K562 (cell line): ENCODE results near the gene DNAAF3. TPM values are rescaled to one million over a fixed set of nuclear protein-coding genes. Genes with fewer than 3 reads are reported as not detected.
A peak's percentile ranks its signal among the peaks of the same experiment; 100 is the strongest.

Experiments used
- ARID1B ChIP-seq: fragments of 450-650 bp; IDR thresholded peaks from 2 replicates; pipeline ENCODE4 v1.6.1; 2016; ENCODE audit warnings: antibody characterized with exemption, mild to moderate bottlenecking, inconsistent platforms
- CBFA2T3 ChIP-seq: fragments of 450-650 bp; IDR thresholded peaks from 2 replicates; pipeline ENCODE4 v1.6.1; 2017
- HCFC1 ChIP-seq: IDR thresholded peaks from 2 replicates; pipeline ENCODE4 v1.6.1; 2012; ENCODE audit warnings: low read depth, low read length, improper control_type of control experiment
- NCOR1 ChIP-seq: fragments of 450-650 bp; IDR thresholded peaks from 2 replicates; pipeline ENCODE4 v1.6.1; 2016; ENCODE audit warnings: mild to moderate bottlenecking, moderate library complexity
- NFIC ChIP-seq: fragments of 450-650 bp; IDR thresholded peaks from 2 replicates; pipeline ENCODE4 v1.6.1; 2017; ENCODE audit warnings: mild to moderate bottlenecking, inconsistent platforms
- PRDM10 ChIP-seq: fragments of 450-650 bp; IDR thresholded peaks from 2 replicates; pipeline ENCODE4 v1.6.1; 2018; ENCODE audit not compliant: partially characterized antibody
- RB1 ChIP-seq: fragments of 450-650 bp; IDR thresholded peaks from 2 replicates; pipeline ENCODE4 v1.6.1; 2017; ENCODE audit warnings: low read depth, mild to moderate bottlenecking
- REST ChIP-seq, 2 experiments: fragments of 450-650 bp; formaldehyde crosslinking in 1 of 2; IDR thresholded peaks; 2 replicates each; pipeline versions ENCODE4 v1.4.0 to v1.6.1; 2014 to 2020; ENCODE audit warnings: mild to moderate bottlenecking in 2 of 2, borderline replicate concordance in 1 of 2, low read depth in 1 of 2
- SMARCE1 ChIP-seq: fragments of 450-650 bp; IDR thresholded peaks from 2 replicates; pipeline ENCODE4 v1.7.1; 2016; ENCODE audit warnings: mild to moderate bottlenecking
- TBP ChIP-seq: optimal IDR thresholded peaks from 2 replicates; pipeline ENCODE3; 2011; ENCODE audit warnings: low read depth, low read length, improper control_type of control experiment
- ZBTB7A ChIP-seq: IDR thresholded peaks from 2 replicates; pipeline ENCODE4 v1.6.1; 2011; ENCODE audit warnings: low read depth, mild to moderate bottlenecking, low read length, moderate library complexity, borderline replicate concordance; ENCODE audit not compliant: control insufficient read depth
- ZC3H8 ChIP-seq: fragments of 450-650 bp; IDR thresholded peaks from 2 replicates; pipeline ENCODE4 v1.6.1; 2017
- polyA plus RNA-seq, 8 experiments: library from polyadenylated mRNA; depleted of rRNA in 4 of 8; stranded (reverse) in 5 of 8; unstranded in 3 of 8; fragments of >200 nt; fragmentation: Nextera tagmentation in 2 of 8; fragmentation: Illumina TruSeq in 1 of 8; extraction: Ambion mirVana in 2 of 8; extraction: Trizol in 1 of 8; gene quantifications; 2 replicates each; pipeline versions ENCODE4 v1.2.1 to v1.2.3, GENCODE V29; 2011 to 2014; ENCODE audit warnings: inconsistent platforms in 1 of 8, missing spikeins in 1 of 8
- total RNA-seq, 7 experiments: library from RNA; depleted of rRNA in 6 of 7; stranded (reverse); fragments of >200 nt in 6 of 7; fragmentation: Illumina TruSeq in 2 of 7; extraction: Trizol in 2 of 7; gene quantifications; 2 replicates each; pipeline versions ENCODE4 v1.2.1 to v1.2.3, GENCODE V29; 2011 to 2021; ENCODE audit warnings: low replicate concordance in 1 of 7
- TF ChIP-seq, protein P1 (sequence below): fragments of 200-800 bp; sonication (Bioruptor generic); IDR thresholded peaks from 2 replicates; pipeline ENCODE4 v1.6.1; 2017; ENCODE audit warnings: missing genetic modification characterization, missing compliant biosample characterization

DNAAF3 gene
- total and polyA plus RNA-seq, 9 of the 15 experiments (the other 6 are each of a cell fraction or from before 2014, with no cell fraction given) = 21.6 to 61.5 (median 43.0) TPM

DNA sequence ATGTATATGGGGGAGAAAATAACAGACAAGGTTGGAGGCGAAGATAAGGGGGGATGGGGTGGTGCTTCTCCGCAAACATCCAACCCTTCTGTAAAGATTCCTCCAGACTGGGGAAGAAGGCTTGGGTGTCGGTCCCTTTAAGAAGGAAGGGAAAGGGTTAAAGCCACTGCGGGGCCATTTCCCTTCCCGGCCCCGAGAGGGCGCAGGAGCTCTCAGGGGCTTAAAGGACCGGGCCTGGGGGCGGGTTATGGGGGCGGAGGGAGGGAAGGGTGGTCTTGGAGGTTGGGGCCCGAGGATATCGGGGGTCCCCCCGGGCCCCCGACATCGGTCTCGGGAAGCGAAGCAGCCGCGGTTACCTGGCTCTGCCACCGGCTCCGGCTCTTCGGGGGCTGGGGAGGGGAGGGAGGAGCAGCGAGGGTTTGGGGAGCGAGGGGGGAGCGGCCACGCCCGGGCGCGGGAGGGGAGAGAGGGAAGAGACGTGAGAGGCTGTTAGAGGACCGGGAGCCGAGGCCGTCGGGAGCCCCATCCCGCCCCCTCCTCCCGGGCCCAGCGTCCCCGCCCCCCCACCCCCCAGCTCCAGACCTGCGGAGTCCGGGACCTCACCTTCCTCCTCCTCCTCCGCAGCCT is 20.2 kb downstream of the DNAAF3 start (continued):
- TF ChIP-seq REST (IDR thresholded peaks at IDR 0.05; ENCODE audit: borderline replicate concordance) (peak; percentile 25; the same call in 1 of the 2 replicates), REST (CRISPR knock-in tag; IDR thresholded peaks at IDR 0.05; ENCODE audit: low read depth) (no peak), ARID1B (peak; percentile 43; the same call in 1 of the 2 replicates), SMARCE1 (0 out of 2 replicates have a peak, but pooled peaks have one; percentile 35), HCFC1 (peak; percentile 57), ZBTB7A (peak; percentile 96), CBFA2T3 (peak; percentile 68), RB1 (peak; percentile 59), NCOR1 (peak; percentile 53), NFIC (peak; percentile 37; the same call in 1 of the 2 replicates), PRDM10 (peak; percentile 51), ZC3H8 (0 out of 2 replicates have a peak, but pooled peaks have one; percentile 26), TBP (peak; percentile 30)
- TF ChIP-seq, protein P1, sequence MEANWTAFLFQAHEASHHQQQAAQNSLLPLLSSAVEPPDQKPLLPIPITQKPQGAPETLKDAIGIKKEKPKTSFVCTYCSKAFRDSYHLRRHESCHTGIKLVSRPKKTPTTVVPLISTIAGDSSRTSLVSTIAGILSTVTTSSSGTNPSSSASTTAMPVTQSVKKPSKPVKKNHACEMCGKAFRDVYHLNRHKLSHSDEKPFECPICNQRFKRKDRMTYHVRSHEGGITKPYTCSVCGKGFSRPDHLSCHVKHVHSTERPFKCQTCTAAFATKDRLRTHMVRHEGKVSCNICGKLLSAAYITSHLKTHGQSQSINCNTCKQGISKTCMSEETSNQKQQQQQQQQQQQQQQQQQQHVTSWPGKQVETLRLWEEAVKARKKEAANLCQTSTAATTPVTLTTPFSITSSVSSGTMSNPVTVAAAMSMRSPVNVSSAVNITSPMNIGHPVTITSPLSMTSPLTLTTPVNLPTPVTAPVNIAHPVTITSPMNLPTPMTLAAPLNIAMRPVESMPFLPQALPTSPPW (CRISPR knock-in tag) = peak; percentile 97
